Right atrium auricular region (tissue), 2 donors: ENCODE results near the gene CRPPA. TPM values are rescaled to one million over a fixed set of nuclear protein-coding genes. Genes with fewer than 3 reads are reported as not detected.

Source experiments
- DNase-seq: peaks from one replicate; pipeline ENCODE4 v3.0.0-alpha.2; 2019; ENCODE audit warnings: low spot score
- H3K27ac ChIP-seq, 2 donors: fragments of 200-600 bp; sonication (generic); 1 replicate in 1 of 2; 2 replicates in 1 of 2; pipeline ENCODE4 v1.5.1; 2016 to 2019
- H3K27me3 ChIP-seq, 2 donors: fragments of 200-600 bp; sonication (generic); one replicate each; pipeline versions ENCODE4 v1.5.1 to v1.6.0; 2017 to 2019
- H3K36me3 ChIP-seq: fragments of 200-600 bp; sonication (generic); one replicate; pipeline ENCODE4 v1.5.1; 2016
- H3K4me1 ChIP-seq, 2 donors: fragments of 200-600 bp; sonication (generic); one replicate each; pipeline versions ENCODE4 v1.5.1 to v1.6.0; 2017 to 2019
- H3K4me3 ChIP-seq, 2 donors: fragments of 200-600 bp; sonication (generic); 1 replicate in 1 of 2; 2 replicates in 1 of 2; pipeline ENCODE4 v1.5.1; 2017 to 2019; ENCODE audit warnings: mild to moderate bottlenecking in 1 of 2, moderate library complexity in 1 of 2
- H3K9me3 ChIP-seq, 2 donors: fragments of 200-600 bp; sonication (generic); one replicate each; pipeline ENCODE4 v1.5.1; 2019
- total RNA-seq, 2 donors: library from RNA; depleted of rRNA; stranded (reverse); fragments of >200 nt; gene quantifications; one replicate each; pipeline ENCODE4 v1.1.0, GENCODE V29; 2016
- TF ChIP-seq, protein P1 (sequence below), 2 donors: fragments of 200-600 bp; sonication (generic); IDR thresholded peaks; one replicate each; pipeline ENCODE4 v1.5.1; 2019; ENCODE audit warnings: antibody characterized with exemption in 2 of 2

The CRPPA gene
- total RNA-seq, 2 donors from 2014 or later = 2.2 to 8.0 TPM

GRCh38 chr7:16399265-16399831, 22.0 kb downstream of the CRPPA start:
- no peak overlapping the region for H3K27ac ChIP-seq
- H3K4me3 ChIP-seq = no peak overlapping the region
- peaks cover 6 to 13% of the 10 kb centered on the region in 2 donors for H3K9me3 ChIP-seq
- H3K4me1 ChIP-seq = no peaks in the 10 kb centered on the region
- H3K36me3 ChIP-seq = no peaks in the 10 kb centered on the region
- no peak for DNase-seq
- TF ChIP-seq, protein P1, sequence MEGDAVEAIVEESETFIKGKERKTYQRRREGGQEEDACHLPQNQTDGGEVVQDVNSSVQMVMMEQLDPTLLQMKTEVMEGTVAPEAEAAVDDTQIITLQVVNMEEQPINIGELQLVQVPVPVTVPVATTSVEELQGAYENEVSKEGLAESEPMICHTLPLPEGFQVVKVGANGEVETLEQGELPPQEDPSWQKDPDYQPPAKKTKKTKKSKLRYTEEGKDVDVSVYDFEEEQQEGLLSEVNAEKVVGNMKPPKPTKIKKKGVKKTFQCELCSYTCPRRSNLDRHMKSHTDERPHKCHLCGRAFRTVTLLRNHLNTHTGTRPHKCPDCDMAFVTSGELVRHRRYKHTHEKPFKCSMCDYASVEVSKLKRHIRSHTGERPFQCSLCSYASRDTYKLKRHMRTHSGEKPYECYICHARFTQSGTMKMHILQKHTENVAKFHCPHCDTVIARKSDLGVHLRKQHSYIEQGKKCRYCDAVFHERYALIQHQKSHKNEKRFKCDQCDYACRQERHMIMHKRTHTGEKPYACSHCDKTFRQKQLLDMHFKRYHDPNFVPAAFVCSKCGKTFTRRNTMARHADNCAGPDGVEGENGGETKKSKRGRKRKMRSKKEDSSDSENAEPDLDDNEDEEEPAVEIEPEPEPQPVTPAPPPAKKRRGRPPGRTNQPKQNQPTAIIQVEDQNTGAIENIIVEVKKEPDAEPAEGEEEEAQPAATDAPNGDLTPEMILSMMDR (IDR thresholded peaks at IDR 0.05) = no peak
- H3K27me3 ChIP-seq = no peaks in the 10 kb centered on the region

DNA sequence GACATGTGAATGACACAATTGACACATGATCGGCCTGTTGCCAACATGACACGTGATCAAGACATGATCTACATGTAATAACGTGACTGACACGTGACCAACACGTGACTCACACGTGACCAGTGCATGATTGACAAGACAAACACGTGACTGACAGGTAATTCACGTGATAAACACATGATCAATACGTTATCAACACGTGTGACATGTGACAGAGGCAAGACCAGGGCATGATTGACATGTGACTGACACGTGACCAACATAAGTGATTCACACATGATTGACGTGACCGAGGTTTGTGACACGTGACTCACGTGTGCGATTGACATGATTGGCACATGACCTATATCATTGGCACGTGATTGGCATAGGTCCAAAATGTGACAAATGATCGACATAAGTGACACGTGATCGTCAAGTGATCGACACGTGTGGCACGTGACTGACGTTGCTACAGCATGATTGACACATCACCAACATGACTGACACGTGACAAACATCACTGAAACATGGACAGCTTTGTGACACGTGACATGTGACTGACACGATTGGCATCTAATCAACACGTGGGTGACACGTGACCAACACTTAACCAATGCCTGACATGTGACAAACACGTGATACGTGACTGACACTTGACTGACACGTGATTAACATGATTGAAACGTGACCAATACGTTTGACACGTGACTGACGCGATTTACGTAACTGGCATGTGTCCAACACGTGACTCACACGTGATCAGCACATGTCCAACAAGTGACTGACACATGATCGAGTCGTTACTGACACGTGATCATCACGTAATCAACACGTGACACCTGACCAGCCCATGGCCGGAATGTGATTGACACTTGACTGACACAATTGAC, 23.0 kb downstream of the CRPPA start:
- no peaks in the 10 kb centered on the region for H3K27me3 ChIP-seq
- peaks cover 6 to 19% of the 10 kb centered on the region in 2 donors for H3K9me3 ChIP-seq
- H3K36me3 ChIP-seq = no peaks in the 10 kb centered on the region

DNA sequence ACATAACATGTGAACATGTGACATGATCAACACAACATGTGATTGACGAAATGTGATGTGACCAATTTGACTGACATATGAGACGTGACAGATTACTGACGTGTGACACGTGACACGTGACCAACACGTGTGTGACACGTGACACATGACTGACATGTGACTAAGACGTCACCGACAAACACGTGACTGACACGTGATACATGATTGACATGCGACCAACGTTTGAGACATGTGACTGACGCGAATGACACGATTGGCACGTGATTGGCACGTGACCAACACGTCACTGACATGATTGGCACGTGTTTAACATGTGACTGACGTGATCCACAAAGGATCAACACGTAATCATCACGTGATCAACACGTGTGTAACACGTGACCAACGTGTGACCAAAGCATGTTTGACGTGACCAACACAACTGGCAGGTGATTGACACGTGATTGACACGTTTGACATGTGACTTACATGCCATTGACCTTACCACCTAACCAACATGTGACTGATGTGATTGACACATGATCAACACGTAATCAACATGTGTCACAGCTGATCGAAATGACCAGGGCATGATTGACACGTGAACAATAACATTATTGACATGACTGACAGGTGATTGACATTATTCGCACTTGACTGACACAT, 23.7 kb downstream of the CRPPA start:
- Histone ChIP-seq H3K27me3 (no peaks in the 10 kb centered on the region), H3K4me3 (no peak overlapping the region), H3K9me3 (peaks cover 0 to 11% of the 10 kb centered on the region in 2 donors), H3K4me1 (no peaks in the 10 kb centered on the region), H3K36me3 (no peaks in the 10 kb centered on the region), H3K27ac (no peak overlapping the region)
- TF ChIP-seq, protein P1 (IDR thresholded peaks at IDR 0.05) = no peak
- no peak for DNase-seq

More for the DNA sequence above, 23.0 kb downstream of the CRPPA start:
- H3K4me1 ChIP-seq = no peaks in the 10 kb centered on the region
- TF ChIP-seq, protein P1 (IDR thresholded peaks at IDR 0.05) = no peak
- no peak for DNase-seq
- H3K4me3 ChIP-seq = no peak overlapping the region
- no peak overlapping the region for H3K27ac ChIP-seq

DNA sequence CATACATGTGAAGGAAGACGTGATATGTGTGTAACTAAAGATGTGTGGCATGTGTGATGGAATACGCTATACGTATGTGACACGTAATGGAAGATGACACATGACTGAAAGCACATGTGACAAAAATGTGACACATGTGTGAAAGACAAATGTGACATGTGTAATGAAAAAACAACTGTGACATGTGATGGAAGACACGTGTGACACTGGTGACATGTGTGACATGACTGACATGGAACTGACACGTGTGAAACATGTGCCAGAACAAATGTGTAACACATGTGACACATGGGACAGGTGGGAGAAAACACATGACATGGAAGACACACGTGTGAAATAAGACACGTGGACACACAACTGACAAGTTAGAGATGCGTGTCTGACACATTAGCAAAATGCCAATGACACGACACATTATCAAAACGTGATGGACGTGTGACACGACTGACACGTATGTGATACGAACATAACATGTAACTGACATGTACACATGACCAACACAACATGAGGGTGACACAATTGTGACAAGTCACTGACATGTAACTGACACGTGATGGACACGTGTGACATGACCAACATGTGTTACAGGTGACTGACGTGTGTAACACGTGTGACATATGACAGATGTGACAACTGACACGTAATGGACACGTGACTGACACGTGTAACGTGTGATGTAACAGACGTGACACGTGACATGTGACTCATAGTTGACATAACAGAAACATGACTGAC, 24.4 kb downstream of the CRPPA start:
- Histone ChIP-seq H3K9me3 (peaks cover 0 to 6% of the 10 kb centered on the region in 2 donors), H3K4me1 (no peaks in the 10 kb centered on the region), H3K27ac (no peak overlapping the region), H3K36me3 (no peaks in the 10 kb centered on the region), H3K4me3 (no peak overlapping the region), H3K27me3 (no peaks in the 10 kb centered on the region)
- no peak for DNase-seq
- TF ChIP-seq, protein P1 (IDR thresholded peaks at IDR 0.05) = no peak

- Histone ChIP-seq H3K36me3 (no peaks in the 10 kb centered on the region), H3K4me3 (no peak overlapping the region), H3K27ac (no peak overlapping the region), H3K27me3 (no peaks in the 10 kb centered on the region), H3K9me3 (peaks cover 0 to 6% of the 10 kb centered on the region in 2 donors), H3K4me1 (no peaks in the 10 kb centered on the region)
- no peak for DNase-seq
- TF ChIP-seq, protein P1 (IDR thresholded peaks at IDR 0.05) = no peak
These were observed 26.2 kb downstream of the CRPPA start for GRCh38 chr7:16395121-16395520.
